Measurements from ENCODE around the gene KPNB1.

DNA sequence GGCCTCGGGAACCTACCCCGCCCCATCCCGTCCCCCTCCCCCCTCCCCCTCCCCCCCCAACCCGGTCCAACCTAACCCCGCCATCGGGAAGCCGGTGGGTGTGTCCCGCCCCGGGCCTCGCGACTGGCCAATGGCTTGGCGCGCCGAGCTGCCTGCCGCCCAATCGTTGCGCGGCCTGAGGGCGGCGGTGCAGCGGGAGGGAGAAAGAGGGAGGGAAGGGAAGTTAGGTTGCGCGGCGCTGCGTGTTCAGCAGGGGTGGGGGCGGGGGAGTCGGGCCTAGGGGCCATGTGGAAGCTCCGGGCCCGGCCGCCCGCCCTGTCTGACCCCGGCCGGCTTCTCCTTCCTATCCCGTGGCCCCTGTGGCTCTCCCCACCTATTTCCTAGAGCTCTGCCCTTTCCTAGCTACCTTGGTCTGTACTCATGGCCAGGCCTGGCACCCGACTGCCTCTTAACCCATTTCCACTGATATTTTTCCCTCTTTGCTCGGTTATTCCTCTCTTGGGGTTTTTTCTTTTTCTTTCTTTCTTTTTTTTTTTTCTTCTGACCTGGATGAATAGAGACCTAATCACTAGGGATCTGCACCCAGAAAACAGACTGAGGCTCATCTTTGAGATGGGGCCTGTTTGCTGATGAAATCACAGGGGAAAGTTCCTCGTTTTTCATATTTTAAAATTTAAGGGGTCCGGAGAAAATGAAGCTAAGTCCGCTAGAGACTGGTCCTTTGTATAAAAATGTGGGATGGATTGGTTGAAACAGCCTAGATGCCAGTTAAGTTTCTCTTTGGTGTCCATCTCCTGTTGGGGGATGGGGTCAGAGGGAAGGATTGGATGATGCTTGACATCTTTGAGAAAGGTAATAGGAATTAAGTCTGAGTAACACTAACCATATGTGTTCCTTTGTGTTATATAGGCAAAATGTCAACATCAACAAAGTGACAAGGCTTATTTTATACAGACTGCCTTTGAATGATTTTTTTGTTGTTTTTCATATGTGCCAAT, 1.1 kb downstream of the KPNB1 start:
- TF ChIP-seq, protein P1, sequence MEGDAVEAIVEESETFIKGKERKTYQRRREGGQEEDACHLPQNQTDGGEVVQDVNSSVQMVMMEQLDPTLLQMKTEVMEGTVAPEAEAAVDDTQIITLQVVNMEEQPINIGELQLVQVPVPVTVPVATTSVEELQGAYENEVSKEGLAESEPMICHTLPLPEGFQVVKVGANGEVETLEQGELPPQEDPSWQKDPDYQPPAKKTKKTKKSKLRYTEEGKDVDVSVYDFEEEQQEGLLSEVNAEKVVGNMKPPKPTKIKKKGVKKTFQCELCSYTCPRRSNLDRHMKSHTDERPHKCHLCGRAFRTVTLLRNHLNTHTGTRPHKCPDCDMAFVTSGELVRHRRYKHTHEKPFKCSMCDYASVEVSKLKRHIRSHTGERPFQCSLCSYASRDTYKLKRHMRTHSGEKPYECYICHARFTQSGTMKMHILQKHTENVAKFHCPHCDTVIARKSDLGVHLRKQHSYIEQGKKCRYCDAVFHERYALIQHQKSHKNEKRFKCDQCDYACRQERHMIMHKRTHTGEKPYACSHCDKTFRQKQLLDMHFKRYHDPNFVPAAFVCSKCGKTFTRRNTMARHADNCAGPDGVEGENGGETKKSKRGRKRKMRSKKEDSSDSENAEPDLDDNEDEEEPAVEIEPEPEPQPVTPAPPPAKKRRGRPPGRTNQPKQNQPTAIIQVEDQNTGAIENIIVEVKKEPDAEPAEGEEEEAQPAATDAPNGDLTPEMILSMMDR (IDR thresholded peaks at IDR 0.05; ENCODE audit: insufficient read depth, low read length, poor library complexity, severe bottlenecking), result no peak
- no peak for TF ChIP-seq EZH2phosphoT487 (conservative IDR thresholded peaks at IDR 0.05; ENCODE audit: low read length)

Measured in SU-DHL-6 (cell line).